Stomach (tissue), 4 donors: Measurements from ENCODE around the gene MAPK8IP2.

Experiments
- EP300 ChIP-seq: sonication (generic); formaldehyde crosslinking; IDR thresholded peaks from one replicate; pipeline ENCODE4 v1.6.1; 2017; ENCODE audit warnings: antibody characterized with exemption
- POLR2A ChIP-seq, 4 donors: fragments of 450-650 bp; IDR thresholded peaks; one replicate each; pipeline ENCODE4 v1.6.1; 2016; ENCODE audit warnings: antibody characterized with exemption in 4 of 4, control low read depth in 2 of 4, mild to moderate bottlenecking in 1 of 4, moderate library complexity in 1 of 4
- POLR2AphosphoS5 ChIP-seq, 3 donors: sonication (generic); formaldehyde crosslinking; IDR thresholded peaks; one replicate each; pipeline ENCODE4 v1.6.1; 2016; ENCODE audit warnings: antibody characterized with exemption in 3 of 3
- TF ChIP-seq, protein P1 (sequence below), 7 experiments: fragments of 450-650 bp in 4 of 7; fragments of 200-600 bp in 3 of 7; sonication (generic) in 3 of 7; IDR thresholded peaks; one replicate each; pipeline ENCODE4 v1.5.1; 2016 to 2019; ENCODE audit warnings: antibody characterized with exemption in 7 of 7, control low read depth in 2 of 7, mild to moderate bottlenecking in 1 of 7

DNA sequence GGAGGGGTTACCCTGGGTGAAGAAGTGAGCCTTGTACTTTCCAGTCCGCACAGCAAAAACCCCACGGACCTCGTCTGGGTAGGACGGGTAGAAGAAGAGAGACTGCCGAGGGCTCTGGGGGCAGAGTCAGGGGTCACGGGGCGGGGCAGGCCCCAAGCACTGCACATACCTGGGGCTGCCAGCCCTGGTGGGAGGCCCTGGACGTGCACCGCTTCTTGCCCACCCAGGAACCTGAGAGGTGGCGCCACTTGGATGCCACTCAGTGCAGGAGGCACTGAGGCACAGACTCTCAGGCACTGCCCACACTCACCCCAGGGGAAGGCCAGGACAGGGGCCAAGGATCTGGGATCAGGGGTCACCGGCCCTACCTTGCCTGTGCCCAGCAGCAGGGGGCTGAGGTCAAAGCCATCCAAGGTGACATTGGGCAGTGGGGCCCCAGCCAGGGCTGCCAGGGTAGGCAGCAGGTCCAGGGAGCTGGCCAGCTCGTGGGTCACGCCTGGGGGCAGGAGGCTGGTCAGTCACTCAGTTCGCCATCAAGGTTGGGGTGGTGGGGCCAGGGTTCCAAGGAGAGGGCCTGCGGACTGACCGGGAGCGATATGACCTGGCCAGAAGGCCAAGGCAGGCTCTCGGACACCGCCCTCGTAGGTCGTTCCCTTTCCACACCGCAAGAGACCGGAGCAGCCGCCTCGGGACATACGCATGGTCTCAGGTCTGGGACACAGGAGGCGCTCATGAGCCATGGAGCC lies 25.1 kb downstream of the MAPK8IP2 start:
- TF ChIP-seq, protein P1, sequence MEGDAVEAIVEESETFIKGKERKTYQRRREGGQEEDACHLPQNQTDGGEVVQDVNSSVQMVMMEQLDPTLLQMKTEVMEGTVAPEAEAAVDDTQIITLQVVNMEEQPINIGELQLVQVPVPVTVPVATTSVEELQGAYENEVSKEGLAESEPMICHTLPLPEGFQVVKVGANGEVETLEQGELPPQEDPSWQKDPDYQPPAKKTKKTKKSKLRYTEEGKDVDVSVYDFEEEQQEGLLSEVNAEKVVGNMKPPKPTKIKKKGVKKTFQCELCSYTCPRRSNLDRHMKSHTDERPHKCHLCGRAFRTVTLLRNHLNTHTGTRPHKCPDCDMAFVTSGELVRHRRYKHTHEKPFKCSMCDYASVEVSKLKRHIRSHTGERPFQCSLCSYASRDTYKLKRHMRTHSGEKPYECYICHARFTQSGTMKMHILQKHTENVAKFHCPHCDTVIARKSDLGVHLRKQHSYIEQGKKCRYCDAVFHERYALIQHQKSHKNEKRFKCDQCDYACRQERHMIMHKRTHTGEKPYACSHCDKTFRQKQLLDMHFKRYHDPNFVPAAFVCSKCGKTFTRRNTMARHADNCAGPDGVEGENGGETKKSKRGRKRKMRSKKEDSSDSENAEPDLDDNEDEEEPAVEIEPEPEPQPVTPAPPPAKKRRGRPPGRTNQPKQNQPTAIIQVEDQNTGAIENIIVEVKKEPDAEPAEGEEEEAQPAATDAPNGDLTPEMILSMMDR (IDR thresholded peaks at IDR 0.05): no peak
- no peak for TF ChIP-seq POLR2A (IDR thresholded peaks at IDR 0.05)
- TF ChIP-seq POLR2AphosphoS5 (IDR thresholded peaks at IDR 0.05): no peak
- no peak for TF ChIP-seq EP300
